ENCODE measurements around the gene NFYC. TPM values are rescaled to one million over a fixed set of nuclear protein-coding genes. Genes with fewer than 3 reads are reported as not detected.

Gene NFYC
- total and polyA plus RNA-seq, 11 donors: 45.2 to 82.8 (median 66.1) TPM

- TF ChIP-seq CTCF (IDR thresholded peaks at IDR 0.05) (no peak), POLR2A (IDR thresholded peaks at IDR 0.05) (no peak)
- Histone ChIP-seq H3K9me3 (no peaks in the 10 kb centered on the region), H3K36me3 (peaks cover 0 to 16% (median 4%) of the 10 kb centered on the region in 9 donors), H3K27ac (no peak overlapping the region), H3K4me3 (no peak overlapping the region), H3K4me1 (peaks cover 0 to 13% (median 3%) of the 10 kb centered on the region in 12 donors), H3K27me3 (no peaks in the 10 kb centered on the region)
- ATAC-seq (no peak), DNase-seq (no peak)
- intact Hi-C loops (cut with DNase I): loop anchor here in 1 of 10 donors (10.0 kb wide), 1 partner anchor 158 kb away; no protein-coding TSS in a partner anchor
- 92 to 96% (median 96%) methylated on average over 7 of the region's 7 CpGs for WGBS, 4 donors
Observed at GRCh38 chr1:40687059-40687458, 4.4 kb upstream of the NFYC start.

GRCh38 chr1:40687661-40688060 is 3.8 kb upstream of the NFYC start:
- 93 to 97% (median 96%) methylated on average over 6 of the region's 6 CpGs for WGBS, 4 donors
- Histone ChIP-seq H3K27me3 (no peaks in the 10 kb centered on the region), H3K27ac (no peak overlapping the region), H3K4me3 (no peak overlapping the region), H3K36me3 (peaks cover 0 to 16% (median 4%) of the 10 kb centered on the region in 9 donors), H3K9me3 (no peaks in the 10 kb centered on the region), H3K4me1 (peaks cover 0 to 19% (median 8%) of the 10 kb centered on the region in 12 donors)
- ATAC-seq: no peak
- no peak for DNase-seq
- TF ChIP-seq POLR2A (IDR thresholded peaks at IDR 0.05) (no peak), CTCF (IDR thresholded peaks at IDR 0.05) (no peak)
- intact Hi-C loops (cut with DNase I): loop anchor here in 1 of 10 donors (10.0 kb wide), 1 partner anchor 157 kb away; no protein-coding TSS in a partner anchor

- 13 to 26% (median 18%) methylated on average over 1 of the region's 1 CpG for WGBS, 4 donors
- no peak overlapping the region for H3K4me3 ChIP-seq
- intact Hi-C loops (cut with DNase I): loop anchor here in 3 of 10 donors (2.0 to 10.0 kb wide), 3 partner anchors 19 to 155 kb away; no protein-coding TSS in a partner anchor
- H3K4me1 ChIP-seq: peaks cover 0 to 34% (median 24%) of the 10 kb centered on the region in 12 donors
- no peaks in the 10 kb centered on the region for H3K27me3 ChIP-seq
- H3K9me3 ChIP-seq: no peaks in the 10 kb centered on the region
- no peak for ATAC-seq
- H3K27ac ChIP-seq: no peak overlapping the region
- TF ChIP-seq POLR2A (IDR thresholded peaks at IDR 0.05) (no peak), CTCF (IDR thresholded peaks at IDR 0.05) (no peak)
- peaks cover 0 to 16% (median 4%) of the 10 kb centered on the region in 9 donors for H3K36me3 ChIP-seq
- no peak for DNase-seq
Observed at GRCh38 chr1:40689737-40690136, 1.8 kb upstream of the NFYC start.

- Histone ChIP-seq H3K36me3 (peaks cover 0 to 14% (median 4%) of the 10 kb centered on the region in 9 donors), H3K4me3 (peak overlapping the region in 11 of 12 donors; percentile 58 to 98 (median 91)), H3K9me3 (no peaks in the 10 kb centered on the region), H3K27ac (peak overlapping the region; percentile 90 to 100 (median 100)), H3K27me3 (no peaks in the 10 kb centered on the region), H3K4me1 (peaks cover 0 to 42% (median 24%) of the 10 kb centered on the region in 12 donors)
- TF ChIP-seq CTCF (IDR thresholded peaks at IDR 0.05) (peak in 1 of 12 donors; percentile 8), POLR2A (IDR thresholded peaks at IDR 0.05) (no peak)
- intact Hi-C loops (cut with DNase I): loop anchor here in 3 of 10 donors (1.0 to 5.0 kb wide), 3 partner anchors 18 to 46 kb away; no protein-coding TSS in a partner anchor
- WGBS, 4 donors: 14 to 21% (median 17%) methylated on average over 18 of the region's 18 CpGs
- DNase-seq: no peak
- ATAC-seq: peak in 1 of 4 donors; percentile 1
Observed at GRCh38 chr1:40690771-40691537, 550 bp upstream of the NFYC start.

Measured in heart left ventricle (tissue), 16 donors.